Middle frontal gyrus (tissue), 1 donor: ENCODE data around the gene DHRS2.

Source experiments
- DNase-seq: peaks from one replicate; pipeline ENCODE4 v3.0.0-alpha.2; 2015; ENCODE audit warnings: low spot score; ENCODE audit errors: extremely low spot score

Gene DHRS2

DNA sequence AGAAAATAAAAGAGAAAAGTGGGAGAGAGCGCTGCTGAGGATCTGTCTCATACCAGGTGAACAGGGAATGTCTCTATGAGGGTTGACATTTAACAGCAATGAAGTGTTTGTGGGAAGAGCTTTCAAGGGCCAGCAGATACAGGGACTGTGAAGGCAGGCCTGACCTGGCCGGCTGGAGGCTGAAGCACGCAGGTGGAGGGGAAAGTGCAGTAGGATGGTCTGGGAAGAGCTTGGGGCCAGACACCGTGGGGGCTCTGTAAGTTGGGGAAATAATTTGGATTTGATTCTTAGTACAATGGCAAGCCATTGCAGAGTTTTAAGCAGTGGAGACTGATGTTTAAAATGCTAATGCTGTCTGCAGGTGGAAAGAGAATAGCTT is 23.8 kb upstream of the DHRS2 start:
- no peak for DNase-seq

DNA sequence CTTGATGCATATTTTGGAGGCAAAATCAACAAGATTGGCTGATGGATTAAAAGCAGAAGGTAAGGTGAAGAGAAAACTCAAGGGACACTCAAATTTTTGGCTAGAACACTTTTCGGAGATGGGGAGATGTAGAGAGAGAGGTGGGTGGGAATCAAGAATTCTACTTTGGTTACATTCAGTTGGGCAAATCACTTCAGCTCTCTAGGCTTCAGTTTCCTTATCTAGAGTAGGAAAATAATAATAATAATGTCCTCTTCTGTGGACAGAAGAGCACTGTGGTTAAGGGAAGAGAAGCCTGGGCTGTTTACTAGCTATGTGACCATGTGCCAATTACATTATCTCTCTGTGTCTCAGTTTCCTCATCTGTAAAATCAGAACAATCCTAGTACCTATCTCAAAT is 23.4 kb upstream of the DHRS2 start:
- DNase-seq, result no peak

GRCh38 chr14:23613242-23614070 is 22.7 kb upstream of the DHRS2 start:
- no peak for DNase-seq

- no peak for DNase-seq
Observed at GRCh38 chr14:23614395-23614828, 21.8 kb upstream of the DHRS2 start.

DNA sequence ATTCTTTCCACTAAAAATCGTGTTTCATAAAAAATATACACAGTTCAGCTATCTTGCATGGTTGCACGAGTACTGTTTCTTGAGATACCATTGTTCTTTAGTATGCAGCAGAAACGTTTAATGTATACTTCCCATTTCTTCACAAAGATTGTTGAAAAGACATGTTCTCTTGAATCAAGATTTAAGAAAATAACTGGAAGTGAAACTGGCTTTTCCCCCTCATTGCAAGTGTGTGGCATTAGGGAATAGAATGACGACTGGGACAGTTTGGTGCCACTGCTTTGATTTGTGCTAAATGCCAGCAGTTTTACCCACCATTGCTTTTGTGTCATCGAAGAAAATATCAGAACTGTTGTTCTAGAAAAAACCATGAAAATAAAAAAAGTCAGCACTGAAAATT is 20.3 kb upstream of the DHRS2 start:
- DNase-seq, result no peak

- DNase-seq, result no peak
Observed at GRCh38 chr14:23617539-23617938, 18.6 kb upstream of the DHRS2 start.

- no peak for DNase-seq
Observed at GRCh38 chr14:23618415-23618988, 17.7 kb upstream of the DHRS2 start.

GRCh38 chr14:23620177-23620702 is 15.9 kb upstream of the DHRS2 start:
- DNase-seq, result no peak

DNA sequence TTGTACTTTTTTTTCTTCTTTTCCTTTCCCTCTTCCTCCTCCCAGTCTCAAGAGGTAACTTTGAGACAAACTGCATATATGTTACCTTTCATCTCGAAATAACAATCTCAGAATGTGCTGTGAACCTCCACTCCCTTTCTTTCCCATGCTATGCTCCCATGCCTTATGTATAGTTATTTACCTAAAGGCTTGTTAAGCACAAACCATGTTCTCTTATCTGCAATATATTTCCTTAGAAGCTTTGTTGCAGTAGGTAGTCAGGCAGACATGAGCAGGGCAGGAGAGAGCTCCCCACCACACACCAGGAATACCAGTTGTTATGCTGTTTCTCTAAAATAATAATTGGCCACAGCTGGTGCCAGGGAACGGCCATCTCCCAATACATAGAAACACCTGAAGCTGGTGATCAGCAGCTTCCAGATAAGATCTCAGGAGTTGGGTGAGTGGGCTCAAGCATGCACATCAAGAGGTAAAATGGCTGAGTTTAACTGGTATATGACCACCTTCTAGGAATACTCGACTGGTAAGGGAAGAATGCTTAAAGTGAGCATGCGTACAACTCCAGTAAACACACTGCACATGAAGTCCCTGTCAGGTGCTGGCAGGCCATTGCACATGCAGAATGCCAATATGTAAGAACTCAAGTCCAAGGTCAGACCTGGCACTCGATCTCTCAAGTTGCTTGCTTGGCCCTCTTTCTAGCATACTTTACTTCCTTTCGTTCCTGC is 14.8 kb upstream of the DHRS2 start:
- no peak for DNase-seq

DNA sequence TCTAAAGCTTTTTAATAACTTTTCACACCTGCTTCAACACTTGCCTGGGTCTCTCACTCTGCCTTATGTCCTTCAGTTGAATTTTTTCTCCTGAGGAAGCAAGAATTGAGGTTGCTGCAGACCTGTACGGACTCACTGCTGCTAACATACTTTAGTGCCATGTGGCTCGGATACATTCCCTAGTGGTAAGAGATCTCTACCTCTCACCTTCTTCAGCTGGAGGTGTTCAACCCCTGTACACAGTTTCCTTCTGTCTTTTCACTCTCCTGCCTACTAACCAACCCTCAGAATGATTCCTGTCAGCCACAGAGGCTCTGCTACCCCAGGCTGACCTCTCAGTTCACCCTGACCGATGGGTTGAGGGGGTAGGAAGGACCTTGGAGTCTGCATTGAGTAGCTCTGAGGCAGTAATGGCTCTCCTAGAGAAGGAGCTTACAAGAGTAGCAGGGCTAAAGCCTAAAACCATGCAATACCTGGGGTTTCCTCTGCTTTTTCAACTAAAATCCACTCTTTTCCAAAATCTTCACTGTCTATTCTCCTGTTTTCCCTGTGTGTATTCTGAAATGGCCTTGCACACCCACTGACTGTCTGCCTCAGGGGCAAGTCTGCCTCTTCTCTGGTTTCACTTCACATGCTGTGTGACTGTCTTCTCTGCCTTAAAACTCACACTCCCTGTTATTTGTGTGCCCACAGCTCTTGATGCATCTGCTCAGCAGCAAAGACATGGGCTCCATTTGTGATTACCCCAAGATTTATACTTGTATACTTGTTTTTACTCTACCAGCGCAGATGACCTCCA is 14.0 kb upstream of the DHRS2 start:
- DNase-seq, result no peak

DNA sequence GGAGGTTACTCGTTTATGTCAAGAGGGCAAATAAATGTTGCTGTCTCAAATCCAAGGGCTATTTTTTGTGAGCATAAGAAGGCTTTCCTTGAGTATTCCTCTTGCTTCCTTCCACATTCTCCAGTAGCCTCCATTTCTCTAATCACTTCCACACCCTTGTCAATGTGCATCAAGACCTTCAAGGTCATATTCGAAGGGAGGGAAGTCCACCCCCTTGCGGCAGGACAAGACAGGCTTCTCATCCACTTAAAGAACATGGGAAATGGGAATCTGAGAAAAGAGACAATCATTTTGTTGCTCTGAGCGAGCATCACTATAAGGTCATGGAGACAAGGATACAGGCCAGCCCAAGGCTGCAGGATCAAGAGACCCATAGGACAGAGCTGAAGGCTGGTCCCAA is 13.2 kb upstream of the DHRS2 start:
- DNase-seq, result no peak

DNA sequence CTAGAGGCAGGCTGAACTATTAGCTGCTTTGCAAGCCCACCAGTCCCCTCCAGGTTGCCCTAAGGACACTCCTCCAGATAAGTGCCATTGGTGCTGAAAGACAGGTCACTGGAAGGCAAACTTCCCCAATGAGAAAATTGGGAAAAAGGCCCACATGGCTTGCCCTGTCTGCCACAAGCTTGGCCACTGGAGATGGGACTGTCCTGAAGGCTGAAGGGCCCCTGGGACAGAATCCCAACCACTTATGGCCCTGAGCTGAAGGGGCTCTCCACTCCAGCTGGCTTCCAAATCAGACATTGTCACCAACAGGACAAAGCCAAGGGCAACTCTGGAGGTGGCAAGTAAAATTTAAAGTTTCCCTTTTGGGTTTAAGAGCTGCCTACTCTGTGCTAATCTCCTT is 12.2 kb upstream of the DHRS2 start:
- no peak for DNase-seq

DNA sequence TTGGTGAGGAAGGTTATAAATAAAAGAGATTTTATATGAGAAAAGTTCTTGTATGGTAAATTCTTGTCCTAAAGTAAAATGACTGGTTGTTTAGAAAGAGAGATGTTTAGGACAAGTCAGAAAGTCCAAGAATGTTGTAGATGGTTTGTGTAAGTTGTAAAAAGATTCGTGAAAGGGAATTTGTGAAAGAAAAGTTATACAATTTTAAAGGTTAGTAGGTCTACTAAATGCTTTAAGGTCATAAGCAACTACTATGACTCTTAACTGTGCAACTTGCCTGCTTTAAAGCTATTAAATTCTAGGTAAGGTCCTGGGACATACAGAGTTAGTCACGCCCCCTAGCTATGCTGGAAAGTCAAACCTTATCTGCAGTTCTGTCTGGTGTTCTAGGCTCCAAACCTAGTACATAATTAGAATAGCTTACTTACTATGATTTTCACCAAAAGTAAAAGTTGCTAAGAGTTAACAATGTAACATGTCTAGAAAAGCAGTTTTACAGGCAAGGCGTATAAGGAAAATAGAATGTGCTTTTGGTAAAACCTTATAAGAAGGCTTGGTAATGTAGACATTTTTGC is 11.2 kb upstream of the DHRS2 start:
- DNase-seq, result no peak

- DNase-seq, result no peak
Observed at GRCh38 chr14:23626946-23627345, 9.2 kb upstream of the DHRS2 start.

DNA sequence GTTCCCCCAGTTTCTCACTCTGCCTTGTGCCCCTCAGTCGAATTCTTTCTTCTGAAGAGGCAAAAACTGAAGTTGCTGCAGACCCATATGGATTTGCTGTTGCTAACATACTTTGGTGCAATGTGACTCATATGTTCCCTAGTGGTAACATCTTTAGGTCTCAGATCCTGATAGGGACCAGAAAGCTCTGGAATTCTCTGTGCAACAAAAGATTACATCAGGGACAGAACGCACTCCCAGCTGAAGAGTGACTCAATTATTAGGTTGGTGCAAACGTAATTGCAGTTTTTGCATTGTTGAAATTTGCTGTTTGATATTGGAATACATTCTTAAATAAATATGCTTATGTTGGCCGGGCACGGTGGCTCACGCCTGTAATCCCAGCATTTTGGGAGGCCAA is 8.2 kb upstream of the DHRS2 start:
- no peak for DNase-seq

DNA sequence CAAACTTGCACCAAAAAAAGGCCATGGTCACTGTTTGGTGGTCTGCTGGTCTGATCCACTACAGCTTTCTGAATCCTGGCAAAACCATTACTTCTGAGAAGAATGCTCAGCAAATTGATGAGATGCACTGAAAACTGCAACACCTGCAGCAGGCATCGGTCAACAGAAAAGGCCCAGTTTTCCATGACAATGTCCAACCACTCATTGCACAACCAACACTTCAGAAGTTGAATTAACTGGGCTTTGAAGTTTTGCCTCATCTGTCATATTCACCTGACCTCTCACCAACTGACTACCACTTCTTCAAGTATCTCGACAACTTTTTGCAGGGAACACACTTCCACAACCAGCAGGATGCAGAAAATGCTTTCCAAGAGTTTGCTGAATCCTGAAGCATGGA is 7.0 kb upstream of the DHRS2 start:
- no peak for DNase-seq

GRCh38 chr14:23629832-23630396 is 6.2 kb upstream of the DHRS2 start:
- DNase-seq, result no peak

DNA sequence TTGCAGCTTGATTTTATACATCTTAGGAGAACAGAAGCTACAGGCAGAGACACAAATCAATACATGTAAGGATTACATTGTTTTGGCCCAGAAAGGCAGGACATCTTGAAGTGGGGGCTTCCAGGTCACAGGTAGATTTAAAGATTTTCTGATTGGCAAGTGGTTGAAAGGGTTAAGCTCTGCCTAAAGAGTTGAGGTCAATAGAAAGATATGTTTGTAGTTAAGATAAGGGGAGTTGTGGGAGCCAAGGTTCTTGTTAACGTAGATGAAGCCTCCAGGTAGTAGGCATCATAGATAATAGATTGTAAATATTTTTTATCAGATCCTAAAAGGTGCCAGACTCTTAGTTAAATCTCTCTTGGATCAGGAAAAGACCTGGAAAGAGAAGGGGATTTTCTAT is 5.5 kb upstream of the DHRS2 start:
- DNase-seq, result no peak

DNA sequence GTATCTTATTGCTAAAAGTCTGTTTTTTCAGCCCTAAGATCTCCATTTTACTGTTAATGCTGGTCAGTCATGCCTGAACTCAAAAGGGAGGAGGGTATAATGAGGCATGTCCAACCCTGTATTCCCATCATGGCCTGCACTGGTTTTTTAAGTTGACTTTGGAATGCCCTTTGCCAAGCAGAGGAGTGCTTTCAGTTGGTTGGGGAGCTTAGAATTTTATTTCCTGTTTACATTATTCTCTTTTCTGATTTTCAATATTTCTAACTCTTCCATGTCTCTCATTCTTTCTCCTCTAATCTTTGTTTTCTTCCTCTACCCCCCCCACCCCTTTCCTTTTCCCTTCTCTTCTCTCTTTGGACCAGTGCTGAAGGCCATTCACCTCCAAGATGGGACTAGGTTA is 4.9 kb upstream of the DHRS2 start:
- no peak for DNase-seq

GRCh38 chr14:23631702-23632460 is 4.3 kb upstream of the DHRS2 start:
- DNase-seq, result peak; percentile 71
